HG03064 (cell line): ENCODE results near the gene GFY.

ENCODE experiments used
- ATAC-seq: cut with Tn5 transposase; IDR thresholded peaks from one replicate; pipeline ENCODE4 v1.9.1; 2021; ENCODE audit warnings: low read depth; ENCODE audit not compliant: unreplicated experiment

Gene GFY

GRCh38 chr19:49427855-49428546 lies 2.8 kb downstream of the GFY start:
- no peak for ATAC-seq

GRCh38 chr19:49428547-49429451 lies 3.6 kb downstream of the GFY start:
- ATAC-seq = no peak

- no peak for ATAC-seq
Measured at GRCh38 chr19:49430172-49430677, 5.0 kb downstream of the GFY start.

- ATAC-seq = no peak
Measured at GRCh38 chr19:49430678-49431329, 5.6 kb downstream of the GFY start.

GRCh38 chr19:49431330-49431749 lies 6.2 kb downstream of the GFY start:
- no peak for ATAC-seq

GRCh38 chr19:49432141-49433073 lies 7.2 kb downstream of the GFY start:
- no peak for ATAC-seq

- ATAC-seq = no peak
Measured at GRCh38 chr19:49433240-49433901, 8.2 kb downstream of the GFY start.

GRCh38 chr19:49434907-49435583 lies 9.9 kb downstream of the GFY start:
- no peak for ATAC-seq

GRCh38 chr19:49435670-49436069 lies 10.5 kb downstream of the GFY start:
- ATAC-seq = no peak

GRCh38 chr19:49436381-49437017 lies 11.3 kb downstream of the GFY start:
- no peak for ATAC-seq

- no peak for ATAC-seq
Measured at GRCh38 chr19:49437231-49437630, 12.0 kb downstream of the GFY start.

- no peak for ATAC-seq
Measured at GRCh38 chr19:49438261-49438660, 13.1 kb downstream of the GFY start.

- ATAC-seq = no peak
Measured at GRCh38 chr19:49439836-49440235, 14.6 kb downstream of the GFY start.

- no peak for ATAC-seq
Measured at GRCh38 chr19:49440439-49441209, 15.4 kb downstream of the GFY start.

- no peak for ATAC-seq
Measured at GRCh38 chr19:49441210-49441959, 16.2 kb downstream of the GFY start, which contains the start of gene SLC17A7. Gene SLC17A7, minus strand, starts transcription at chr19:49441527. Its CDS starts 148 bp downstream, at chr19:49441379.

GRCh38 chr19:49441960-49442350 lies 16.8 kb downstream of the GFY start:
- no peak for ATAC-seq

GRCh38 chr19:49442354-49442753 lies 17.2 kb downstream of the GFY start:
- ATAC-seq = no peak
